Calu3 (cell line): ENCODE data around the gene PRTG. TPM values are rescaled to one million over a fixed set of nuclear protein-coding genes. Genes with fewer than 3 reads are reported as not detected.
"Not testable (repeated sequence)": the region's sequence is repeated elsewhere in the genome, so short reads cannot be mapped to it uniquely, and the experiment has no call there.

ENCODE experiments used
- BruUV-seq: library from RNA; stranded (reverse); fragments of 400-500 nt; replicated peaks from 2 replicates; lab custom pipeline; 2021; lab: Mats Ljungman, UMichigan
- CTCF ChIA-PET: fragments of 300-600 bp; sonication (Branson Sonifier 250); formaldehyde crosslinking; loops from one replicate; lab custom pipeline; 2022; ENCODE audit warnings: antibody characterized with exemption; lab: Charles Lee
- DNase-seq: peaks from one replicate; pipeline ENCODE4 v3.0.0; 2022
- H3K27ac Mint-ChIP-seq: one replicate; pipeline ENCODE4 v1.8.0; 2022; ENCODE audit warnings: mixed read lengths; ENCODE audit not compliant: unreplicated experiment
- H3K27me3 Mint-ChIP-seq: one replicate; pipeline ENCODE4 v1.8.0; 2022; ENCODE audit warnings: mixed read lengths; ENCODE audit not compliant: unreplicated experiment
- H3K36me3 Mint-ChIP-seq: one replicate; pipeline ENCODE4 v1.8.0; 2022; ENCODE audit warnings: mild to moderate bottlenecking, moderate library complexity, mixed read lengths; ENCODE audit not compliant: insufficient read depth, unreplicated experiment
- H3K4me1 Mint-ChIP-seq: one replicate; pipeline ENCODE4 v1.8.0; 2022; ENCODE audit warnings: mild to moderate bottlenecking, low read depth, mixed read lengths; ENCODE audit not compliant: unreplicated experiment
- H3K4me3 Mint-ChIP-seq: one replicate; pipeline ENCODE4 v1.8.0; 2022; ENCODE audit warnings: mild to moderate bottlenecking, low read depth, moderate library complexity, mixed read lengths; ENCODE audit not compliant: unreplicated experiment
- H3K9me3 Mint-ChIP-seq: one replicate; pipeline ENCODE4 v1.8.0; 2022; ENCODE audit warnings: low read depth, mixed read lengths; ENCODE audit not compliant: unreplicated experiment
- CTCF ChIP-seq: fragments of 200-600 bp; IDR thresholded peaks from one replicate; pipeline ENCODE4 v1.8.0; 2022; ENCODE audit warnings: antibody characterized with exemption; ENCODE audit not compliant: unreplicated experiment
- intact Hi-C: fragments of 100-400 bp; cut with micrococcal nuclease; formaldehyde crosslinking; loops from one replicate; pipeline ENCODE4 v1.10.0; 2022; ENCODE audit not compliant: unreplicated experiment
- total RNA-seq: library from RNA; stranded (reverse); gene quantifications from 2 replicates; pipeline ENCODE4 v1.2.3, GENCODE V29; 2022

Gene PRTG
- total RNA-seq, 1 experiment from 2014 or later: 12.0 TPM

DNA sequence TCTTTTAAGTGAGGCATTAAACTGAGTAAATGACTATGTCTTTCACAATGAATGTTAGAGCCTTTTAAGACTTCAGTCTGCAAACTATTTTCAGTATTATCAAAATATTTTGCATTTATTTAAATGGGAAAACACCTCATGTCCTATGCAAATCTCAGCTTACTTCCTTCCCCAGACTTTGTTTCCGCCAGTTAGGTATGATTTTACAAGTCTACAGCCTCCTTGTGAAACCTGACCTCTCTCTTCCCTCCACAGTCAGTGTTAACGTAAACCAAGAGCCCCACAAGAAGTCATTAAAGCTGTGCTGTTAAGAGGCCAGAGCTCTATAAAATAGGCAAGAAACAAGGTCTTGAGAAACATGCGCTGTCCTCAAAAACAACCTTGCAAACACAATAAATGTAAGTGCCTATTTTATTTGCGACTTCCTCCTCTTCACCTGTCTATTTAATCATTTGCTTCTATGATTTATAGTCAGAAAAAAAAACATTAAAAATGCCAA lies 48.3 kb downstream of the PRTG start:
- no peaks in the 10 kb centered on the region for H3K27me3 Mint-ChIP-seq

DNA sequence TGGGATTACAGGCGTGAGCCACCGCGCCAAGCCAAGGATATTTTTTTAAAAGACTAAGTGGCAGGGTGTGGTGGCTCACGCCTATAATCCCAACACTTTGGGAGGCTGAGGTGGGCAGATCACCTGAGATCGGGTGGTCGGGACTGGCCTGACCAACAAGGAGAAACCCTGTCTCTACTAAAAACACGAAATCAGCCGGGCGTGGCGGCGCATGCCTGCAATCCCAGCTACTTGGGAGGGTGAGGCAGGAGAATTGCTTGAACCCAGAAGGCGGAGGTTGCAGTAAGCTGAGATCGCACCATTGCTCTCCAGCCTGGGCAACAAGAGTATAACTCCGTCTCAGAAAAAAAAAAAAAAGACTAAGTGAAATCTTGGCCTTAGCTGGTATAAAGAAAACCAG lies 49.8 kb downstream of the PRTG start:
- CTCF ChIA-PET, H3K27ac Mint-ChIP-seq, H3K4me3 Mint-ChIP-seq, H3K9me3 Mint-ChIP-seq, H3K27me3 Mint-ChIP-seq, DNase-seq, H3K36me3 Mint-ChIP-seq, BruUV-seq: not testable (repeated sequence)
- intact Hi-C loops: loop anchor here (5.0 kb wide), 1 partner anchor 224 kb away; no protein-coding TSS in a partner anchor
- H3K4me1 Mint-ChIP-seq: peaks cover 42% of the 10 kb centered on the region

More for the DNA sequence above, 48.3 kb downstream of the PRTG start:
- CTCF ChIA-PET: interaction anchor here (0.5 to 1.0 kb wide), 5 partner anchors 9 to 1274 kb away, joined by 3 to 4 read pairs (median 3); no protein-coding TSS in a partner anchor
- Mint-ChIP-seq H3K4me3 (peak overlapping the region; percentile 59), H3K9me3 (no peaks in the 10 kb centered on the region), H3K4me1 (peaks cover 29% of the 10 kb centered on the region), H3K36me3 (no peaks in the 10 kb centered on the region), H3K27ac (peak overlapping the region; percentile 87)
- no TSS peak for BruUV-seq
- intact Hi-C loops: loop anchor here (5.0 kb wide), 1 partner anchor 223 kb away; no protein-coding TSS in a partner anchor
- DNase-seq: peak; percentile 47
- TF ChIP-seq CTCF: no peak

DNA sequence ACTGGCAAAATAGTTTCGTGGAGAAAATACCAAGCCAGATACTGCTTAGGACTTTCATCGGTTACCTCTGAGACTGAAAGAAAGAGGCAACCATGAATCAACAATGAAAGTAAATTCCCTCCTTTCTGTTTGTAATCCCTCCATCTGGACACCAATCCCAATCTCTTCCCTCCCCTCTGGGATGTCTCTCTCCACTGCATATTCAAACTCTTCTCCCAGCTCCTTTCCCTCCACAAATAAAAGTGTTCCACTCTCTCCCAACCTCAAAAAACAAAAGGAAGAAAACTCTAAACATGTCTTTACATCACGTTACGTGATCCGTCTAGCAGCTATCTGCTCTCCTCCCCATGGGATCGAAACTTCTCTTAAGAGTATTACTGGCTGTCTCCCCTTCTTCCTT lies 55.2 kb downstream of the PRTG start:
- H3K4me1 Mint-ChIP-seq: peaks cover 40% of the 10 kb centered on the region
- BruUV-seq: no TSS peak
- CTCF ChIA-PET: no interaction called here
- DNase-seq: no peak
- no peak overlapping the region for H3K4me3 Mint-ChIP-seq
- H3K27me3 Mint-ChIP-seq: no peaks in the 10 kb centered on the region
- H3K9me3 Mint-ChIP-seq: no peaks in the 10 kb centered on the region
- intact Hi-C loops: no loop called here
- no peak for TF ChIP-seq CTCF
- peak overlapping the region; percentile 13 for H3K27ac Mint-ChIP-seq
- H3K36me3 Mint-ChIP-seq: no peaks in the 10 kb centered on the region

GRCh38 chr15:55685286-55685685 lies 57.7 kb downstream of the PRTG start:
- no peak for TF ChIP-seq CTCF
- no TSS peak for BruUV-seq
- H3K4me1 Mint-ChIP-seq: peaks cover 32% of the 10 kb centered on the region
- H3K4me3 Mint-ChIP-seq: no peak overlapping the region
- intact Hi-C loops: no loop called here
- no peak for DNase-seq
- H3K27ac Mint-ChIP-seq: no peak overlapping the region
- H3K9me3 Mint-ChIP-seq: no peaks in the 10 kb centered on the region
- H3K36me3 Mint-ChIP-seq: no peaks in the 10 kb centered on the region
- CTCF ChIA-PET: no interaction called here
- H3K27me3 Mint-ChIP-seq: no peaks in the 10 kb centered on the region

DNA sequence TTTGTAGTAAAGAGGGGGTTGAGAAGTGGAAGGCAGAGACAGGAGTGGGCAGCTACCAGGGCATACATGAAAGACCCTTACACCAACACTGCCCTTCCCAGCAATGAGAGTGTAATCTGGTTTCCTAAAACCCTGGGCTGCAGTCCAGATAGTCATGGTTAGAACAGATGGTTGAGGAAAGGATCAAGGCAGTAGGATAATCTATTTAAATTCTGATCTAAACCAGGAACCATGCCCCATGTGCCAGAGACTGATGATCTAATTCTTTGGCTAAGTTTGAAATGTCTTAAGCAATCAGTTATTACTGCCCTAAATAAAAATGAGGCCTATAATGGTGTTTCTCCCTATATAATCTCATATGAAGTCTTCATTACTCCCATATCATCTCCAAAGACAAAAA lies 59.6 kb downstream of the PRTG start:
- intact Hi-C loops: no loop called here
- no peaks in the 10 kb centered on the region for H3K36me3 Mint-ChIP-seq
- no peak overlapping the region for H3K27ac Mint-ChIP-seq
- H3K4me1 Mint-ChIP-seq: peaks cover 22% of the 10 kb centered on the region
- CTCF ChIA-PET: interaction anchor here (0.5 kb wide), 1 partner anchor 55 kb away, joined by 4 read pairs; no protein-coding TSS in a partner anchor
- no peaks in the 10 kb centered on the region for H3K9me3 Mint-ChIP-seq
- H3K4me3 Mint-ChIP-seq: no peak overlapping the region
- H3K27me3 Mint-ChIP-seq: no peaks in the 10 kb centered on the region
- DNase-seq: no peak
- TF ChIP-seq CTCF: no peak
- BruUV-seq: no TSS peak
